HG03432 (cell line): ENCODE data around the gene SMARCA1.

Source experiments
- ATAC-seq: cut with Tn5 transposase; IDR thresholded peaks from one replicate; pipeline ENCODE4 v1.9.1; 2021; ENCODE audit warnings: mild to moderate bottlenecking, moderate library complexity; ENCODE audit not compliant: unreplicated experiment

SMARCA1 gene

GRCh38 chrX:129531132-129531531 lies 7.8 kb upstream of the SMARCA1 start:
- no peak for ATAC-seq

- ATAC-seq = no peak
Observed at GRCh38 chrX:129530410-129530809, 7.1 kb upstream of the SMARCA1 start.

- no peak for ATAC-seq
Observed at GRCh38 chrX:129529685-129530281, 6.5 kb upstream of the SMARCA1 start.

GRCh38 chrX:129525896-129526295 lies 2.6 kb upstream of the SMARCA1 start:
- no peak for ATAC-seq

GRCh38 chrX:129525162-129525561 lies 1.9 kb upstream of the SMARCA1 start:
- no peak for ATAC-seq

GRCh38 chrX:129524250-129524850 lies 1.1 kb upstream of the SMARCA1 start:
- ATAC-seq = no peak

GRCh38 chrX:129522184-129523078 lies 859 bp downstream of the SMARCA1 start:
- peak; percentile 68 for ATAC-seq

GRCh38 chrX:129520151-129520550 lies 3.1 kb downstream of the SMARCA1 start:
- no peak for ATAC-seq

GRCh38 chrX:129516402-129516801 lies 6.9 kb downstream of the SMARCA1 start:
- ATAC-seq = no peak

- no peak for ATAC-seq
Observed at GRCh38 chrX:129512409-129512808, 10.9 kb downstream of the SMARCA1 start.

GRCh38 chrX:129511689-129512088 lies 11.6 kb downstream of the SMARCA1 start:
- no peak for ATAC-seq

- no peak for ATAC-seq
Observed at GRCh38 chrX:129510331-129510730, 13.0 kb downstream of the SMARCA1 start.

GRCh38 chrX:129497146-129497843 lies 26.0 kb downstream of the SMARCA1 start:
- ATAC-seq = no peak

GRCh38 chrX:129496625-129497024 lies 26.7 kb downstream of the SMARCA1 start:
- no peak for ATAC-seq

GRCh38 chrX:129495900-129496299 lies 27.4 kb downstream of the SMARCA1 start:
- no peak for ATAC-seq

- ATAC-seq = no peak
Observed at GRCh38 chrX:129494887-129495286, 28.4 kb downstream of the SMARCA1 start.

- no peak for ATAC-seq
Observed at GRCh38 chrX:129493643-129494042, 29.6 kb downstream of the SMARCA1 start.

- no peak for ATAC-seq
Observed at GRCh38 chrX:129490330-129490729, 33.0 kb downstream of the SMARCA1 start.

- ATAC-seq = no peak
Observed at GRCh38 chrX:129488359-129488758, 34.9 kb downstream of the SMARCA1 start.

- ATAC-seq = no peak
Observed at GRCh38 chrX:129480889-129481288, 42.4 kb downstream of the SMARCA1 start.

GRCh38 chrX:129478516-129478915 lies 44.8 kb downstream of the SMARCA1 start:
- ATAC-seq = no peak
